ENCODE measurements around the gene EYS.
"Not testable (repeated sequence)": the region's sequence is repeated elsewhere in the genome, so short reads cannot be mapped to it uniquely, and the experiment has no call there.

EYS gene

GRCh38 chr6:63804381-63804956 is 1902.6 kb downstream of the EYS start:
- H3K9me3 ChIP-seq (replicated peaks; ENCODE audit: insufficient read depth, low read length): no peaks in the 10 kb centered on the region
- no peaks in the 10 kb centered on the region for H3K79me2 ChIP-seq (ENCODE audit: low read length)
- H3K9ac ChIP-seq (ENCODE audit: low read length): no peak overlapping the region
- H3K4me3 ChIP-seq (ENCODE audit: low read length): no peak overlapping the region
- H4K20me1 ChIP-seq (ENCODE audit: insufficient read depth, low read length): no peaks in the 10 kb centered on the region
- TF ChIP-seq EZH2 (optimal IDR thresholded peaks at IDR 0.05; ENCODE audit: low read depth, low read length) (no peak), EZH2phosphoT487 (IDR thresholded peaks at IDR 0.05; ENCODE audit: low read length) (no peak), CTCF (IDR thresholded peaks at IDR 0.05; ENCODE audit: low read length) (no peak)
- no peaks in the 10 kb centered on the region for H3F3A ChIP-seq (ENCODE audit: insufficient read depth, low read length)
- DNase-seq: no peak
- H3K27ac ChIP-seq (ENCODE audit: low read length): no peak overlapping the region
- H3K27me3 ChIP-seq (replicated peaks; ENCODE audit: insufficient read depth, low read length): no peaks in the 10 kb centered on the region
- no peaks in the 10 kb centered on the region for H3K9me2 ChIP-seq (replicated peaks; ENCODE audit: insufficient read depth, low read length)
- H3K4me1 ChIP-seq (ENCODE audit: low read length): no peaks in the 10 kb centered on the region
- no peak overlapping the region for H2AFZ ChIP-seq (ENCODE audit: low read length)
- H3K36me3 ChIP-seq (replicated peaks; ENCODE audit: insufficient read depth, low read length): no peaks in the 10 kb centered on the region
- no peak overlapping the region for H3K4me2 ChIP-seq (ENCODE audit: low read depth, low read length)

GRCh38 chr6:63803371-63803770 is 1903.7 kb downstream of the EYS start:
- DNase-seq: no peak
- H3K4me2 ChIP-seq (ENCODE audit: low read depth, low read length): no peak overlapping the region

GRCh38 chr6:63802606-63803206 is 1904.3 kb downstream of the EYS start:
- Histone ChIP-seq H3K79me2 (ENCODE audit: low read length) (no peaks in the 10 kb centered on the region), H3K4me3 (ENCODE audit: low read length) (no peak overlapping the region), H3F3A (ENCODE audit: insufficient read depth, low read length) (no peaks in the 10 kb centered on the region), H3K27ac (ENCODE audit: low read length) (no peak overlapping the region), H3K36me3 (replicated peaks; ENCODE audit: insufficient read depth, low read length) (no peaks in the 10 kb centered on the region), H3K9me2 (replicated peaks; ENCODE audit: insufficient read depth, low read length) (no peaks in the 10 kb centered on the region), H3K9ac (ENCODE audit: low read length) (no peak overlapping the region), H3K4me1 (ENCODE audit: low read length) (no peaks in the 10 kb centered on the region), H3K9me3 (replicated peaks; ENCODE audit: insufficient read depth, low read length) (no peaks in the 10 kb centered on the region), H4K20me1 (ENCODE audit: insufficient read depth, low read length) (no peaks in the 10 kb centered on the region), H3K27me3 (replicated peaks; ENCODE audit: insufficient read depth, low read length) (no peaks in the 10 kb centered on the region), H3K4me2 (ENCODE audit: low read depth, low read length) (no peak overlapping the region), H2AFZ (ENCODE audit: low read length) (no peak overlapping the region)
- TF ChIP-seq CTCF (IDR thresholded peaks at IDR 0.05; ENCODE audit: low read length) (peak; percentile 58), EZH2phosphoT487 (IDR thresholded peaks at IDR 0.05; ENCODE audit: low read length) (no peak), EZH2 (optimal IDR thresholded peaks at IDR 0.05; ENCODE audit: low read depth, low read length) (no peak)
- DNase-seq: peak; percentile 16

More at GRCh38 chr6:63803371-63803770, 1903.7 kb downstream of the EYS start:
- no peak overlapping the region for H3K9ac ChIP-seq (ENCODE audit: low read length)
- H4K20me1 ChIP-seq (ENCODE audit: insufficient read depth, low read length): no peaks in the 10 kb centered on the region
- no peak overlapping the region for H2AFZ ChIP-seq (ENCODE audit: low read length)
- H3K27ac ChIP-seq (ENCODE audit: low read length): no peak overlapping the region
- H3K79me2 ChIP-seq (ENCODE audit: low read length): no peaks in the 10 kb centered on the region
- no peaks in the 10 kb centered on the region for H3K36me3 ChIP-seq (replicated peaks; ENCODE audit: insufficient read depth, low read length)
- no peak for TF ChIP-seq EZH2 (optimal IDR thresholded peaks at IDR 0.05; ENCODE audit: low read depth, low read length)
- no peak for TF ChIP-seq CTCF (IDR thresholded peaks at IDR 0.05; ENCODE audit: low read length)
- no peak for TF ChIP-seq EZH2phosphoT487 (IDR thresholded peaks at IDR 0.05; ENCODE audit: low read length)
- H3K9me2 ChIP-seq (replicated peaks; ENCODE audit: insufficient read depth, low read length): no peaks in the 10 kb centered on the region
- no peaks in the 10 kb centered on the region for H3K9me3 ChIP-seq (replicated peaks; ENCODE audit: insufficient read depth, low read length)
- no peaks in the 10 kb centered on the region for H3F3A ChIP-seq (ENCODE audit: insufficient read depth, low read length)
- H3K4me1 ChIP-seq (ENCODE audit: low read length): no peaks in the 10 kb centered on the region
- H3K4me3 ChIP-seq (ENCODE audit: low read length): no peak overlapping the region
- H3K27me3 ChIP-seq (replicated peaks; ENCODE audit: insufficient read depth, low read length): no peaks in the 10 kb centered on the region

- not testable (repeated sequence) for H3K9me3 ChIP-seq (replicated peaks; ENCODE audit: insufficient read depth, low read length); H2AFZ ChIP-seq (ENCODE audit: low read length); H3K4me1 ChIP-seq (ENCODE audit: low read length); DNase-seq; H3K27me3 ChIP-seq (replicated peaks; ENCODE audit: insufficient read depth, low read length); H3K9ac ChIP-seq (ENCODE audit: low read length); H3K9me2 ChIP-seq (replicated peaks; ENCODE audit: insufficient read depth, low read length); H3K79me2 ChIP-seq (ENCODE audit: low read length); H3K27ac ChIP-seq (ENCODE audit: low read length); H3K36me3 ChIP-seq (replicated peaks; ENCODE audit: insufficient read depth, low read length); H4K20me1 ChIP-seq (ENCODE audit: insufficient read depth, low read length); H3F3A ChIP-seq (ENCODE audit: insufficient read depth, low read length); H3K4me3 ChIP-seq (ENCODE audit: low read length); H3K4me2 ChIP-seq (ENCODE audit: low read depth, low read length)
Observed at GRCh38 chr6:63800386-63800785, 1906.6 kb downstream of the EYS start.

Data from MM.1S (cell line).